ENCODE results near the gene BRS3.

DNA sequence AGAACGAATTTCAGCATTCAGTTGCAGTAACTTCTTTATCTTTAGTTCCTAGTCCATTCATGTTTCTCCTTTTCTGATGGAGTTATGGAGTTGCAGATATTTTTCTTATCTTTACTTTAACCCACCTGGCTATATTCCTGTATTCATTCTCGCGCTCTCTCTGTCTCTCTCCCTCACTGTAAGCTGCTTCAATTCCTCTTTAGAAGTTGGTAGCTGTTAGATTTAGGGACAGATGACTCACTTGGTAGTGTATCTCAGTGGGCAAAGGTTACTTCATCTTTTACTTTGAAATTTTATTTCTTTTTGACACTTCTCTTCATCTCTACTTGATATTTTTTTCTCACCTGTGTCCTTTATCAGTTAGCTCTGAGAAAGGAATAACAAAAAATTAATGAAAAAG lies 49.6 kb upstream of the BRS3 start:
- TF ChIP-seq POLR2AphosphoS5 (IDR thresholded peaks at IDR 0.05; ENCODE audit: low read depth) (no peak), CTCF (conservative IDR thresholded peaks at IDR 0.05; ENCODE audit: low read depth in 2 of 2) (no peak), NANOG (IDR thresholded peaks at IDR 0.05; ENCODE audit: borderline replicate concordance) (no peak), EZH2 (IDR thresholded peaks at IDR 0.05; ENCODE audit: low read depth, unreplicated experiment) (no peak), EZH2phosphoT487 (IDR thresholded peaks at IDR 0.05; ENCODE audit: unreplicated experiment) (no peak), STAT1 (IDR thresholded peaks at IDR 0.05; ENCODE audit: unreplicated experiment) (no peak), CREB1 (CRISPR knock-in tag; IDR thresholded peaks at IDR 0.05; ENCODE audit: low read depth) (no peak), JUNB (IDR thresholded peaks at IDR 0.05; ENCODE audit: unreplicated experiment) (no peak), ZNF331 (CRISPR knock-in tag; IDR thresholded peaks at IDR 0.05; ENCODE audit: low read depth) (no peak), ZNF114 (CRISPR knock-in tag; IDR thresholded peaks at IDR 0.05) (no peak)
- TF ChIP-seq, protein P1, sequence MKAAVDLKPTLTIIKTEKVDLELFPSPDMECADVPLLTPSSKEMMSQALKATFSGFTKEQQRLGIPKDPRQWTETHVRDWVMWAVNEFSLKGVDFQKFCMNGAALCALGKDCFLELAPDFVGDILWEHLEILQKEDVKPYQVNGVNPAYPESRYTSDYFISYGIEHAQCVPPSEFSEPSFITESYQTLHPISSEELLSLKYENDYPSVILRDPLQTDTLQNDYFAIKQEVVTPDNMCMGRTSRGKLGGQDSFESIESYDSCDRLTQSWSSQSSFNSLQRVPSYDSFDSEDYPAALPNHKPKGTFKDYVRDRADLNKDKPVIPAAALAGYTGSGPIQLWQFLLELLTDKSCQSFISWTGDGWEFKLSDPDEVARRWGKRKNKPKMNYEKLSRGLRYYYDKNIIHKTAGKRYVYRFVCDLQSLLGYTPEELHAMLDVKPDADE (IDR thresholded peaks at IDR 0.05): no peak
- TF ChIP-seq, protein P2, sequence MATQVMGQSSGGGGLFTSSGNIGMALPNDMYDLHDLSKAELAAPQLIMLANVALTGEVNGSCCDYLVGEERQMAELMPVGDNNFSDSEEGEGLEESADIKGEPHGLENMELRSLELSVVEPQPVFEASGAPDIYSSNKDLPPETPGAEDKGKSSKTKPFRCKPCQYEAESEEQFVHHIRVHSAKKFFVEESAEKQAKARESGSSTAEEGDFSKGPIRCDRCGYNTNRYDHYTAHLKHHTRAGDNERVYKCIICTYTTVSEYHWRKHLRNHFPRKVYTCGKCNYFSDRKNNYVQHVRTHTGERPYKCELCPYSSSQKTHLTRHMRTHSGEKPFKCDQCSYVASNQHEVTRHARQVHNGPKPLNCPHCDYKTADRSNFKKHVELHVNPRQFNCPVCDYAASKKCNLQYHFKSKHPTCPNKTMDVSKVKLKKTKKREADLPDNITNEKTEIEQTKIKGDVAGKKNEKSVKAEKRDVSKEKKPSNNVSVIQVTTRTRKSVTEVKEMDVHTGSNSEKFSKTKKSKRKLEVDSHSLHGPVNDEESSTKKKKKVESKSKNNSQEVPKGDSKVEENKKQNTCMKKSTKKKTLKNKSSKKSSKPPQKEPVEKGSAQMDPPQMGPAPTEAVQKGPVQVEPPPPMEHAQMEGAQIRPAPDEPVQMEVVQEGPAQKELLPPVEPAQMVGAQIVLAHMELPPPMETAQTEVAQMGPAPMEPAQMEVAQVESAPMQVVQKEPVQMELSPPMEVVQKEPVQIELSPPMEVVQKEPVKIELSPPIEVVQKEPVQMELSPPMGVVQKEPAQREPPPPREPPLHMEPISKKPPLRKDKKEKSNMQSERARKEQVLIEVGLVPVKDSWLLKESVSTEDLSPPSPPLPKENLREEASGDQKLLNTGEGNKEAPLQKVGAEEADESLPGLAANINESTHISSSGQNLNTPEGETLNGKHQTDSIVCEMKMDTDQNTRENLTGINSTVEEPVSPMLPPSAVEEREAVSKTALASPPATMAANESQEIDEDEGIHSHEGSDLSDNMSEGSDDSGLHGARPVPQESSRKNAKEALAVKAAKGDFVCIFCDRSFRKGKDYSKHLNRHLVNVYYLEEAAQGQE (IDR thresholded peaks at IDR 0.05; ENCODE audit: unreplicated experiment): no peak
- TF ChIP-seq, protein P3, sequence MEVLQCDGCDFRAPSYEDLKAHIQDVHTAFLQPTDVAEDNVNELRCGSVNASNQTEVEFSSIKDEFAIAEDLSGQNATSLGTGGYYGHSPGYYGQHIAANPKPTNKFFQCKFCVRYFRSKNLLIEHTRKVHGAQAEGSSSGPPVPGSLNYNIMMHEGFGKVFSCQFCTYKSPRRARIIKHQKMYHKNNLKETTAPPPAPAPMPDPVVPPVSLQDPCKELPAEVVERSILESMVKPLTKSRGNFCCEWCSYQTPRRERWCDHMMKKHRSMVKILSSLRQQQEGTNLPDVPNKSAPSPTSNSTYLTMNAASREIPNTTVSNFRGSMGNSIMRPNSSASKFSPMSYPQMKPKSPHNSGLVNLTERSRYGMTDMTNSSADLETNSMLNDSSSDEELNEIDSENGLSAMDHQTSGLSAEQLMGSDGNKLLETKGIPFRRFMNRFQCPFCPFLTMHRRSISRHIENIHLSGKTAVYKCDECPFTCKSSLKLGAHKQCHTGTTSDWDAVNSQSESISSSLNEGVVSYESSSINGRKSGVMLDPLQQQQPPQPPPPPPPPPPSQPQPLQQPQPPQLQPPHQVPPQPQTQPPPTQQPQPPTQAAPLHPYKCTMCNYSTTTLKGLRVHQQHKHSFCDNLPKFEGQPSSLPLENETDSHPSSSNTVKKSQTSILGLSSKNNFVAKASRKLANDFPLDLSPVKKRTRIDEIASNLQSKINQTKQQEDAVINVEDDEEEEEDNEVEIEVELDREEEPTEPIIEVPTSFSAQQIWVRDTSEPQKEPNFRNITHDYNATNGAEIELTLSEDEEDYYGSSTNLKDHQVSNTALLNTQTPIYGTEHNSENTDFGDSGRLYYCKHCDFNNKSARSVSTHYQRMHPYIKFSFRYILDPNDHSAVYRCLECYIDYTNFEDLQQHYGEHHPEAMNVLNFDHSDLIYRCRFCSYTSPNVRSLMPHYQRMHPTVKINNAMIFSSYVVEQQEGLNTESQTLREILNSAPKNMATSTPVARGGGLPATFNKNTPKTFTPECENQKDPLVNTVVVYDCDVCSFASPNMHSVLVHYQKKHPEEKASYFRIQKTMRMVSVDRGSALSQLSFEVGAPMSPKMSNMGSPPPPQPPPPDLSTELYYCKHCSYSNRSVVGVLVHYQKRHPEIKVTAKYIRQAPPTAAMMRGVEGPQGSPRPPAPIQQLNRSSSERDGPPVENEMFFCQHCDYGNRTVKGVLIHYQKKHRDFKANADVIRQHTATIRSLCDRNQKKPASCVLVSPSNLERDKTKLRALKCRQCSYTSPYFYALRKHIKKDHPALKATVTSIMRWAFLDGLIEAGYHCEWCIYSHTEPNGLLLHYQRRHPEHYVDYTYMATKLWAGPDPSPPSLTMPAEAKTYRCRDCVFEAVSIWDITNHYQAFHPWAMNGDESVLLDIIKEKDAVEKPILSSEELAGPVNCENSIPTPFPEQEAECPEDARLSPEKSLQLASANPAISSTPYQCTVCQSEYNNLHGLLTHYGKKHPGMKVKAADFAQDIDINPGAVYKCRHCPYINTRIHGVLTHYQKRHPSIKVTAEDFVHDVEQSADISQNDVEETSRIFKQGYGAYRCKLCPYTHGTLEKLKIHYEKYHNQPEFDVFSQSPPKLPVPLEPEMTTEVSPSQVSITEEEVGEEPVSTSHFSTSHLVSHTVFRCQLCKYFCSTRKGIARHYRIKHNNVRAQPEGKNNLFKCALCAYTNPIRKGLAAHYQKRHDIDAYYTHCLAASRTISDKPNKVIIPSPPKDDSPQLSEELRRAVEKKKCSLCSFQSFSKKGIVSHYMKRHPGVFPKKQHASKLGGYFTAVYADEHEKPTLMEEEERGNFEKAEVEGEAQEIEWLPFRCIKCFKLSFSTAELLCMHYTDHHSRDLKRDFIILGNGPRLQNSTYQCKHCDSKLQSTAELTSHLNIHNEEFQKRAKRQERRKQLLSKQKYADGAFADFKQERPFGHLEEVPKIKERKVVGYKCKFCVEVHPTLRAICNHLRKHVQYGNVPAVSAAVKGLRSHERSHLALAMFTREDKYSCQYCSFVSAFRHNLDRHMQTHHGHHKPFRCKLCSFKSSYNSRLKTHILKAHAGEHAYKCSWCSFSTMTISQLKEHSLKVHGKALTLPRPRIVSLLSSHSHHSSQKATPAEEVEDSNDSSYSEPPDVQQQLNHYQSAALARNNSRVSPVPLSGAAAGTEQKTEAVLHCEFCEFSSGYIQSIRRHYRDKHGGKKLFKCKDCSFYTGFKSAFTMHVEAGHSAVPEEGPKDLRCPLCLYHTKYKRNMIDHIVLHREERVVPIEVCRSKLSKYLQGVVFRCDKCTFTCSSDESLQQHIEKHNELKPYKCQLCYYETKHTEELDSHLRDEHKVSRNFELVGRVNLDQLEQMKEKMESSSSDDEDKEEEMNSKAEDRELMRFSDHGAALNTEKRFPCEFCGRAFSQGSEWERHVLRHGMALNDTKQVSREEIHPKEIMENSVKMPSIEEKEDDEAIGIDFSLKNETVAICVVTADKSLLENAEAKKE (CRISPR knock-in tag; IDR thresholded peaks at IDR 0.05): no peak
